Parathyroid adenoma (tissue), 2 donors: ENCODE results near the gene PKD1.

Experiments used
- H2AFZ ChIP-seq: fragments of 300-600 bp; sonication (generic); one replicate; pipeline ENCODE4 v1.7.0; 2017; ENCODE audit warnings: antibody characterized with exemption, mild to moderate bottlenecking
- H3K27ac ChIP-seq: fragments of 300-600 bp; sonication (generic); one replicate; pipeline ENCODE4 v1.7.0; 2017
- H3K27me3 ChIP-seq: fragments of 300-600 bp; sonication (generic); one replicate; pipeline ENCODE4 v1.7.0; 2017; ENCODE audit warnings: low read length; ENCODE audit not compliant: control insufficient read depth, insufficient read depth
- H3K36me3 ChIP-seq: fragments of 300-600 bp; sonication (generic); one replicate; pipeline ENCODE4 v1.7.0; 2017; ENCODE audit warnings: low read length; ENCODE audit not compliant: control insufficient read depth, insufficient read depth
- H3K4me1 ChIP-seq: fragments of 300-600 bp; sonication (generic); one replicate; pipeline ENCODE4 v1.7.0; 2017; ENCODE audit warnings: control low read depth
- H3K4me2 ChIP-seq: fragments of 300-600 bp; sonication (generic); one replicate; pipeline ENCODE4 v1.7.0; 2017; ENCODE audit warnings: low read length
- H3K4me3 ChIP-seq: fragments of 300-600 bp; sonication (generic); one replicate; pipeline ENCODE4 v1.7.0; 2017; ENCODE audit warnings: low read depth, low read length
- H3K79me2 ChIP-seq: fragments of 300-600 bp; sonication (generic); one replicate; pipeline ENCODE4 v1.7.0; 2017; ENCODE audit warnings: control low read depth
- H3K9ac ChIP-seq: fragments of 300-600 bp; sonication (generic); one replicate; pipeline ENCODE4 v1.7.0; 2017; ENCODE audit warnings: mild to moderate bottlenecking
- H3K9me3 ChIP-seq: fragments of 300-600 bp; sonication (generic); one replicate; pipeline ENCODE4 v1.7.0; 2017; ENCODE audit warnings: low read length; ENCODE audit not compliant: control insufficient read depth
- CTCF ChIP-seq: fragments of 300-600 bp; sonication (generic); IDR thresholded peaks from one replicate; pipeline ENCODE4 v1.7.0; 2017; ENCODE audit warnings: antibody characterized with exemption, mild to moderate bottlenecking
- donor health status: primary hyperparathyroidism.

The PKD1 gene

GRCh38 chr16:2064368-2064945, 71.2 kb downstream of the PKD1 start:
- Histone ChIP-seq H3K4me2 (no peak overlapping the region), H3K4me3 (no peak overlapping the region), H3K9me3 (no peaks in the 10 kb centered on the region), H3K36me3 (no peaks in the 10 kb centered on the region), H3K4me1 (no peaks in the 10 kb centered on the region), H2AFZ (no peak overlapping the region), H3K27ac (no peak overlapping the region), H3K27me3 (no peaks in the 10 kb centered on the region), H3K79me2 (no peaks in the 10 kb centered on the region), H3K9ac (no peak overlapping the region)
- no peak for TF ChIP-seq CTCF

DNA sequence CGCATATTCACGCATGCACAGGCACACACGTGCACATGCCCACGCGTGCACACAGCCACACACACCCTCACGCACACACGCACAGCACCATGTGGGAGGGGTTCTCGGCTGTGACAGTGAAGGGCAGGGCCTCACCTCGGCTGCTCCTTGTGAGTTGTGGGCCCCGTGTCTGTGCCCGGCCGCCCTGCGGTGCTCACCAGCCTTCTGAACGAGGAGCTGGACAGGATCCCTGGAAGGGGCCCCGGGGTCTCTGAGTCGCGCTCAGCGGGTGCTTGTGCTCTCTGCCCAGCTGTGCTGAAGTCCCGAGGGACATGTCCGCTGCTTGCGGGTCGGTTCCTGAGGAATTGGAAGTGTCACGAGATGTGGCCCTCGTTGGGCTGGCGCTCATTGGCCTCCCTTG, 71.8 kb downstream of the PKD1 start:
- H3K27me3 ChIP-seq, result no peaks in the 10 kb centered on the region
- no peak overlapping the region for H3K4me2 ChIP-seq
- no peak overlapping the region for H3K9ac ChIP-seq
- no peak overlapping the region for H3K27ac ChIP-seq
- no peaks in the 10 kb centered on the region for H3K4me1 ChIP-seq
- no peaks in the 10 kb centered on the region for H3K9me3 ChIP-seq
- no peak overlapping the region for H2AFZ ChIP-seq
- no peaks in the 10 kb centered on the region for H3K36me3 ChIP-seq
- H3K79me2 ChIP-seq, result no peaks in the 10 kb centered on the region
- TF ChIP-seq CTCF, result no peak
- no peak overlapping the region for H3K4me3 ChIP-seq

GRCh38 chr16:2062801-2063200, 72.9 kb downstream of the PKD1 start:
- no peak for TF ChIP-seq CTCF
- H3K4me3 ChIP-seq, result no peak overlapping the region
- no peaks in the 10 kb centered on the region for H3K36me3 ChIP-seq
- H2AFZ ChIP-seq, result no peak overlapping the region
- H3K4me1 ChIP-seq, result no peaks in the 10 kb centered on the region
- no peak overlapping the region for H3K9ac ChIP-seq
- H3K9me3 ChIP-seq, result no peaks in the 10 kb centered on the region
- no peak overlapping the region for H3K27ac ChIP-seq
- H3K27me3 ChIP-seq, result no peaks in the 10 kb centered on the region
- no peaks in the 10 kb centered on the region for H3K79me2 ChIP-seq
- no peak overlapping the region for H3K4me2 ChIP-seq

GRCh38 chr16:2061526-2061925, 74.2 kb downstream of the PKD1 start:
- Histone ChIP-seq H3K4me1 (no peaks in the 10 kb centered on the region), H2AFZ (no peak overlapping the region), H3K79me2 (no peaks in the 10 kb centered on the region), H3K36me3 (no peaks in the 10 kb centered on the region), H3K4me2 (no peak overlapping the region), H3K27ac (no peak overlapping the region), H3K4me3 (no peak overlapping the region), H3K9ac (no peak overlapping the region), H3K27me3 (no peaks in the 10 kb centered on the region), H3K9me3 (no peaks in the 10 kb centered on the region)
- TF ChIP-seq CTCF, result no peak

GRCh38 chr16:2061023-2061422, 74.7 kb downstream of the PKD1 start:
- no peaks in the 10 kb centered on the region for H3K4me1 ChIP-seq
- H3K27me3 ChIP-seq, result no peaks in the 10 kb centered on the region
- no peaks in the 10 kb centered on the region for H3K9me3 ChIP-seq
- no peak overlapping the region for H3K9ac ChIP-seq
- H3K27ac ChIP-seq, result no peak overlapping the region
- no peak overlapping the region for H3K4me3 ChIP-seq
- no peaks in the 10 kb centered on the region for H3K79me2 ChIP-seq
- no peak for TF ChIP-seq CTCF
- H3K4me2 ChIP-seq, result no peak overlapping the region
- H2AFZ ChIP-seq, result no peak overlapping the region
- H3K36me3 ChIP-seq, result no peaks in the 10 kb centered on the region
